Brain microvascular endothelial cell (primary cell): ENCODE measurements around the gene POLD3.

Source experiments
- DNase-seq: peaks from one replicate; pipeline ENCODE4 v3.0.0-alpha.2; 2020
- H3K27ac ChIP-seq: fragments of 250-450 bp; sonication (Bioruptor Pico); 2 replicates; pipeline ENCODE4 v1.5.1; 2020; ENCODE audit warnings: mild to moderate bottlenecking, moderate library complexity
- H3K27me3 ChIP-seq: fragments of 250-450 bp; sonication (Bioruptor Pico); replicated peaks from 2 replicates; pipeline ENCODE4 v1.5.1; 2020; ENCODE audit warnings: mild to moderate bottlenecking
- H3K36me3 ChIP-seq: fragments of 250-450 bp; sonication (Bioruptor Pico); replicated peaks from 2 replicates; pipeline ENCODE4 v1.5.1; 2020; ENCODE audit warnings: mild to moderate bottlenecking
- H3K4me3 ChIP-seq: 2 replicates; pipeline ENCODE4 v1.5.1; 2011; ENCODE audit warnings: low read depth, mild to moderate bottlenecking, control low read depth, low read length, moderate library complexity
- in situ Hi-C: cut with HindIII; loops from 2 replicates; pipeline ENCODE4 v1.10.0; 2017; ENCODE audit warnings: low sequenced_read_pairs, low pct_ligation_motif_present
- TF ChIP-seq, protein P1 (sequence below): IDR thresholded peaks from 2 replicates; pipeline ENCODE4 v1.5.1; 2011; ENCODE audit warnings: low read depth, mild to moderate bottlenecking, moderate library complexity, low read length, control low read depth, inconsistent platforms; ENCODE audit errors: missing control alignments

Gene POLD3

DNA sequence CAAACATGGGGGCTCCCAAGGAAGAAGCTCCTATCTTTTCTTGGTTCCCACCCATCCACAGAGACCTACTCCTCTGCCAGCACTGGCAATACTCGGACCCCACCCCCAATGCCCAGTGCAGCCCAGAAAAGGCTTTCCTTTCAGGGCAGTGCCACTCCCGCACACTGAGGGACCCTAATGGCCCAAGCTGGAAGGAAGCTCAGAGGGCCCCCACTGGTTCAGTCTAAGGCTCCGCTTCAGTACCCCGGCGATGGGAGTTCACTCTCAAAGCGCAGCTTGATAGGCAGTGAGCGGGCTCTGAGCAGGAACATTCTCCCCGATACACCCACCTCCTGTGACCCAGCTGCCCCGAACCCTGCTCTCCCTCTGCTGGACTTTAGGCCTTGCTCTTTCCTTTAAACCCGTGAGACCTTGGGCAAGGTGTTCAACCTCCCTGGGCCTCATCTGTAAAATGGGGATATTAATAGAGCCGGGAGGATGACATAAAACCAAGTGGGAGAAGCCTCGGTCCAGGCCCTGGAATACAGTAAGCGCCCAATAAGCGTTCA is 90.4 kb downstream of the POLD3 start:
- no peak for DNase-seq
- H3K4me3 ChIP-seq, result peak overlapping the region; percentile 33
- no peaks in the 10 kb centered on the region for H3K36me3 ChIP-seq
- H3K27me3 ChIP-seq, result no peaks in the 10 kb centered on the region
- in situ Hi-C loops, result no loop called here
- H3K27ac ChIP-seq, result no peak overlapping the region
- TF ChIP-seq, protein P1, sequence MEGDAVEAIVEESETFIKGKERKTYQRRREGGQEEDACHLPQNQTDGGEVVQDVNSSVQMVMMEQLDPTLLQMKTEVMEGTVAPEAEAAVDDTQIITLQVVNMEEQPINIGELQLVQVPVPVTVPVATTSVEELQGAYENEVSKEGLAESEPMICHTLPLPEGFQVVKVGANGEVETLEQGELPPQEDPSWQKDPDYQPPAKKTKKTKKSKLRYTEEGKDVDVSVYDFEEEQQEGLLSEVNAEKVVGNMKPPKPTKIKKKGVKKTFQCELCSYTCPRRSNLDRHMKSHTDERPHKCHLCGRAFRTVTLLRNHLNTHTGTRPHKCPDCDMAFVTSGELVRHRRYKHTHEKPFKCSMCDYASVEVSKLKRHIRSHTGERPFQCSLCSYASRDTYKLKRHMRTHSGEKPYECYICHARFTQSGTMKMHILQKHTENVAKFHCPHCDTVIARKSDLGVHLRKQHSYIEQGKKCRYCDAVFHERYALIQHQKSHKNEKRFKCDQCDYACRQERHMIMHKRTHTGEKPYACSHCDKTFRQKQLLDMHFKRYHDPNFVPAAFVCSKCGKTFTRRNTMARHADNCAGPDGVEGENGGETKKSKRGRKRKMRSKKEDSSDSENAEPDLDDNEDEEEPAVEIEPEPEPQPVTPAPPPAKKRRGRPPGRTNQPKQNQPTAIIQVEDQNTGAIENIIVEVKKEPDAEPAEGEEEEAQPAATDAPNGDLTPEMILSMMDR, result peak; percentile 1

DNA sequence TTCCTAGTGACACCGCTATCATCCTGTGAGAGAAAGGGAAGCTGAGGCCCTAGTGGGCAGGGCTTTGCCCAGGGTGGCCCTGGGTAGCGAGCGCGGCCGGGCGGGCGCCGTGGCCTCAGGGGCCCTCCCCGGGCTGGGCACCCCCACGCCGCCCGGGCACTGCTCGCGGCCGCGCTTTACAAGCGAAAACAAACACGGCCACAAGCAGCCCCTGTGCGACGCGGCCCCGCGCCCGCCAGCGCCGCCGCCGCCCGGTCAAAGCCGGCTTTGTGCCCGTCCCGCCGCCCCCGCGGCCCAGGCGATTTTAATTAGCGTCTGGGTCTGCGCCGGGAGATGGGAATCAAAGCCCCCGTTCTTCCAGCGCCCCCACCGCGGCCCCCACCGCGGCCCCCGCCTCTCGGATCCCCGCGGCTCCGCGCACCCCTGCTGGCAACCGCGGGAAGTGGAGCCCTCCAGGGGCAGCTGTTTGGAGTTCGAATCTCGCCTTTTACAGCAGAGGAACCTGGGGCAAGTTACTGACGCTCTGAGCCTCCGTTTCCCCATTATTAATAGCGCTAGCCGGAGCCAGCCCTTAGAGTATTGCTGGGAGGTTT is 91.0 kb downstream of the POLD3 start:
- H3K36me3 ChIP-seq, result no peaks in the 10 kb centered on the region
- no peak for DNase-seq
- TF ChIP-seq, protein P1, result peak; percentile 67
- in situ Hi-C loops, result no loop called here
- H3K27ac ChIP-seq, result no peak overlapping the region
- peak overlapping the region; percentile 38 for H3K4me3 ChIP-seq
- no peaks in the 10 kb centered on the region for H3K27me3 ChIP-seq

- in situ Hi-C loops, result no loop called here
- no peak overlapping the region for H3K27ac ChIP-seq
- no peaks in the 10 kb centered on the region for H3K27me3 ChIP-seq
- no peaks in the 10 kb centered on the region for H3K36me3 ChIP-seq
- TF ChIP-seq, protein P1, result no peak
- H3K4me3 ChIP-seq, result peak overlapping the region; percentile 38
- no peak for DNase-seq
Observed at GRCh38 chr11:74683941-74684481, 91.6 kb downstream of the POLD3 start.

DNA sequence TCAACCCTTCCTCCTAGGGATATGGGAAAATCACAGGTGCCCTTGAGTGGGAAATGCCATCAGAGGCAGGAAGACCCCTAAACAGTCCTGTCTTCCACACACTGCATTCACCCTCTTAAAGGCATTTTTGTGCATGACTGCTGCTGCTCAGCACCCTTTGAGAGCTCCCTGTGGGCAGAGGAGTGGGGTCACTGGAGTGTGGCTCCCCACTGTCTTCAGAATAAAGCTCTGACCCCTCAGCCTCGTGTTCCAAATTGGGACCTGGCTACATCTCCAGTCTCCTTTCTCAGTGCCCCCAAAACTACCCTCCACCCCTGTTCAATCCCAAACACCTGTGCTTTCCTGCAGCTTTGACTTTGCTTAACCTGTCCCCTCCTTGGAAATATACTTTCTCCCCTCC is 92.3 kb downstream of the POLD3 start:
- no peak for DNase-seq
- Histone ChIP-seq H3K36me3 (no peaks in the 10 kb centered on the region), H3K27me3 (no peaks in the 10 kb centered on the region), H3K27ac (no peak overlapping the region), H3K4me3 (no peak overlapping the region)
- in situ Hi-C loops, result no loop called here
- TF ChIP-seq, protein P1, result no peak

GRCh38 chr11:74685338-74685737 is 93.0 kb downstream of the POLD3 start:
- in situ Hi-C loops, result no loop called here
- Histone ChIP-seq H3K4me3 (no peak overlapping the region), H3K27ac (no peak overlapping the region), H3K36me3 (no peaks in the 10 kb centered on the region), H3K27me3 (no peaks in the 10 kb centered on the region)
- no peak for DNase-seq
- TF ChIP-seq, protein P1, result no peak

- no peak overlapping the region for H3K4me3 ChIP-seq
- in situ Hi-C loops, result no loop called here
- no peak overlapping the region for H3K27ac ChIP-seq
- no peaks in the 10 kb centered on the region for H3K27me3 ChIP-seq
- TF ChIP-seq, protein P1, result no peak
- no peak for DNase-seq
- no peaks in the 10 kb centered on the region for H3K36me3 ChIP-seq
Observed at GRCh38 chr11:74685905-74686304, 93.5 kb downstream of the POLD3 start.
